Sigmoid colon (tissue), 4 donors: ENCODE results near the gene ATP5F1E.

Experiments used
- EP300 ChIP-seq, 4 donors: sonication (generic); formaldehyde crosslinking; IDR thresholded peaks; one replicate each; pipeline ENCODE4 v1.6.1; 2017; ENCODE audit warnings: antibody characterized with exemption in 4 of 4
- POLR2A ChIP-seq, 2 donors: fragments of 450-650 bp; IDR thresholded peaks; one replicate each; pipeline ENCODE4 v1.6.1; 2016; ENCODE audit warnings: antibody characterized with exemption in 2 of 2, mild to moderate bottlenecking in 2 of 2, moderate library complexity in 2 of 2
- TF ChIP-seq, protein P1 (sequence below), 4 experiments: fragments of 450-650 bp in 3 of 4; fragments of 200-600 bp in 1 of 4; IDR thresholded peaks; one replicate each; pipeline ENCODE4 v1.5.1; 2016 to 2019; ENCODE audit warnings: antibody characterized with exemption in 4 of 4, mild to moderate bottlenecking in 3 of 4, moderate library complexity in 2 of 4

DNA sequence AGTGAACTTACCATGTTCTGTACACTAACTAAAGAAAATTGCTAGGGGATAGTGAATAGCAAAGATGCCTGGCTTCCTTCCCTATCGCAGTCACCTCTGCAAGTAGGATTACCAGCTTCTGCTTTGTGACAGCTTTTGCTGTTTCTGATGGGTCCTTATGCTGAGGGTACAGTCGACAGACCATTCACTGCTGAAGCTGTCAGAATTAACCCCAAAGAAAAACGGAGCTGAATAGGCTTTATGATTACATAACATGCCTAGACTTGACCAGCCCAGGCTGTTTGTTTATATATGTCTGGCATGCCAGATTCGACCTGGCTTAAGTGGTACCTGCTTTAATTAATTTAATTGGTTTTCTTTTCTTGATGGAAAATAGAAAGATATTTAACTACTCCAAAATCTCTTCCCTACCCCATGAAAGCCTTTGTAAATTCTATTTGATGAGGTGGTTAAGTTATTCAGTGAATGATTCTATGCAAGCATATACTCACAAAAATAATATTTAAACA, 32.1 kb upstream of the ATP5F1E start:
- TF ChIP-seq POLR2A (IDR thresholded peaks at IDR 0.05) (no peak), EP300 (IDR thresholded peaks at IDR 0.05) (no peak)
- TF ChIP-seq, protein P1, sequence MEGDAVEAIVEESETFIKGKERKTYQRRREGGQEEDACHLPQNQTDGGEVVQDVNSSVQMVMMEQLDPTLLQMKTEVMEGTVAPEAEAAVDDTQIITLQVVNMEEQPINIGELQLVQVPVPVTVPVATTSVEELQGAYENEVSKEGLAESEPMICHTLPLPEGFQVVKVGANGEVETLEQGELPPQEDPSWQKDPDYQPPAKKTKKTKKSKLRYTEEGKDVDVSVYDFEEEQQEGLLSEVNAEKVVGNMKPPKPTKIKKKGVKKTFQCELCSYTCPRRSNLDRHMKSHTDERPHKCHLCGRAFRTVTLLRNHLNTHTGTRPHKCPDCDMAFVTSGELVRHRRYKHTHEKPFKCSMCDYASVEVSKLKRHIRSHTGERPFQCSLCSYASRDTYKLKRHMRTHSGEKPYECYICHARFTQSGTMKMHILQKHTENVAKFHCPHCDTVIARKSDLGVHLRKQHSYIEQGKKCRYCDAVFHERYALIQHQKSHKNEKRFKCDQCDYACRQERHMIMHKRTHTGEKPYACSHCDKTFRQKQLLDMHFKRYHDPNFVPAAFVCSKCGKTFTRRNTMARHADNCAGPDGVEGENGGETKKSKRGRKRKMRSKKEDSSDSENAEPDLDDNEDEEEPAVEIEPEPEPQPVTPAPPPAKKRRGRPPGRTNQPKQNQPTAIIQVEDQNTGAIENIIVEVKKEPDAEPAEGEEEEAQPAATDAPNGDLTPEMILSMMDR (IDR thresholded peaks at IDR 0.05) = no peak
